ENCODE measurements around the gene CENPP.
"Not testable (repeated sequence)": the region's sequence is repeated elsewhere in the genome, so short reads cannot be mapped to it uniquely, and the experiment has no call there.

The CENPP gene

DNA sequence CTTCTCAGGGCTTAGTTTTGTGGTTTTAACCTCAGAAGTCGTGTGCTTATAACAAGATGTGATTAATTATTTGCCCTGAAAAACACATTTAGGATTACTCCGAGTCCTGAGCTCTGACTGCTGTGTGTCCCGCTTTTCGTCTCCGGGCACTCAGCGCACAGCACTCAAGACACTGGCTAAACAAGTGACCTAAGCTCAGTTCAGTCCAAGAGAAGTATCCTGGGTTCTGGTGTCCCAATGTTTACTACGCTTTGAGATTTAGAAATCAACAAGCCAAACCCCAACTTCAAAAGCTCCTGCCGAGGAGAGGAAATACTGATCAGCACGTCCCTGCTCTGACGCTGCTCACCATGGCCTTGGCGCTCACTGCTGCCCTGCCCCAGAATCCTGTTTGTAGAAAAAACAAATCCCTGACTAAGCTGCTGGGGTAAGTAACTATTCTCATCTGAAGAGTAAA, 290.9 kb downstream of the CENPP start:
- DNase-seq (ENCODE audit: low spot score) = no peak

DNA sequence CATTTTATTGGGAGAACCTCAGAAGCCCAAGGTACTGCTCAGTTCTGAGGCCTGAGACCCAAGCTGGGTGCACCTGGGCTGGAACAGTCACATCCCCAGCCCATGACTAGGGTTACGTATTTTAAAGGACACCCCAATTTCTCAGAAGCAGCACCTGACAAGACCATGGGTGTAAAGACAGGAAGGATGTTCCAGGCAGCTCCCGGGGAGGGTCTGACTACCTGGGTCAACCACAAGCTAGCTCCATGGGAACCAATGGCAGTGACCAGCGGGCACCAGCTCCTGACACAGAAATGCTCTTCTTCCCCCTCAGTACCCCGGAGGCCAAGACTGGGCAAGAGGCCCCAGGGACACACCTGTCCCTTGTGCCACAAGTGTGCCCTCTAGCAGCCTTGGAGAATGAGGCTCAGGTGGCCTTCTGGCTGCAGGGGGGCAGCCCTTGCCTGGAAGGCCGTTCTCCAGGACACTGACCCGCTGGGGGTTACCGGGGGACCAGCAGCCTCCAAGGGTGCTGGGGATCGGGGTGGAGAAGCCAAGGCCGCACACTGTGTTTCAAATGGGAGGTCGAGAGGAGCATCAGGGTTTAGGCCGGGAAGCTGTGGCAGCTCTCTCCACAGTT, 291.6 kb downstream of the CENPP start:
- no peak for DNase-seq (ENCODE audit: low spot score)

DNA sequence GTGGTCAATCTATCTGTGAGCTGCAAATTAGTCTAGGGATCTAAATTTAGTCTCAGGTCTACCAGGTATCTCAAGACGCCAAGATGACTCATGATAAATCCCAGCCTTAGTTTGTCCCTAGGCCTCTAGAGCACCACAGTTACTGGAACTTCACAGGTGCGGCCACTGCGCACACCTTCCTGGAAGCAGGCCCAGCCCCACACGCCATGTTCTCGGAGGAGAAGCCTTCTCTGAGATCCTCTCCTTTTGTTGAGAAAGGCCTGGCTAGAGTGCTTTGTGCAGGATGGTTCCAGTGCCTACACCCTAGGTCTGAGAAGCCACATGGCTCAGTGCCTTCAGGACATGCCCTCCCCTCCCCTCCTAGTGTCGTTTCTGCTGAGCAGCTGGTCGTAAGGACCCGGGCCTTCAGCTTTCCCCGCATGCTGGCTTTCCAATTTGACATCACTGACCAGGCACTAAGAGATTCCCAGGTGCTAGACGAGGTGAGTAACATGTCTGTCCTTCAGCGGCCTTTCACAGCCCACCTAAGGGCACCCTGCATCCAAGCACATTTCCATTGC, 292.3 kb downstream of the CENPP start:
- DNase-seq (ENCODE audit: low spot score) = no peak

DNA sequence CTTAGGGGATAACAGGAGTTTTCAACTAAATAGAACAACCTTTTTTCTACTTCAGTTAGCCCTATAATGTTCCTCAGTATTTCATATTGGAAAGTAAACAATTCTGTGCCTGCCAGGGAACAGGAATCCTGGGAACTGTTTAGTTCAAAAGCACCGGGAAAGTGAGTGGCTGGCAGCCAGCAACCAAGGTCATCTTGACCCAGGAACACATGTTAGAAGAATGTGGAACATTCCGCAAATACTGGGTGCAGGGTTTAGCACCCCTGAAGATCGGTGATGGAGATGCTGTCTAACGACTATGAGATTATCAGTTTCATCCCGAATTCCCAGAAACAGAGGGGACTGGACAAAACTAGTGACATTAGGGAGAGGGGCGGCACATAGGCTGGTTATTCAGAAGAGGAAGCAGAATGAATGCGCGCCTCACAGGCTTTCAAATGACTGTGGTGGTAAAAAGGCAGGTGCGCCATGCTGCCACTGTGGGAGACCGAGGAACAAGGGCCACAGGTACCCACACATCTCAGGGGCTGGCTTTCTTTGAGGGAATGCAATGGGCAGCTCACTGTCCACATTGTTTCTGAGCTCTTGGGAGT, 293.0 kb downstream of the CENPP start:
- DNase-seq (ENCODE audit: low spot score) = no peak

DNA sequence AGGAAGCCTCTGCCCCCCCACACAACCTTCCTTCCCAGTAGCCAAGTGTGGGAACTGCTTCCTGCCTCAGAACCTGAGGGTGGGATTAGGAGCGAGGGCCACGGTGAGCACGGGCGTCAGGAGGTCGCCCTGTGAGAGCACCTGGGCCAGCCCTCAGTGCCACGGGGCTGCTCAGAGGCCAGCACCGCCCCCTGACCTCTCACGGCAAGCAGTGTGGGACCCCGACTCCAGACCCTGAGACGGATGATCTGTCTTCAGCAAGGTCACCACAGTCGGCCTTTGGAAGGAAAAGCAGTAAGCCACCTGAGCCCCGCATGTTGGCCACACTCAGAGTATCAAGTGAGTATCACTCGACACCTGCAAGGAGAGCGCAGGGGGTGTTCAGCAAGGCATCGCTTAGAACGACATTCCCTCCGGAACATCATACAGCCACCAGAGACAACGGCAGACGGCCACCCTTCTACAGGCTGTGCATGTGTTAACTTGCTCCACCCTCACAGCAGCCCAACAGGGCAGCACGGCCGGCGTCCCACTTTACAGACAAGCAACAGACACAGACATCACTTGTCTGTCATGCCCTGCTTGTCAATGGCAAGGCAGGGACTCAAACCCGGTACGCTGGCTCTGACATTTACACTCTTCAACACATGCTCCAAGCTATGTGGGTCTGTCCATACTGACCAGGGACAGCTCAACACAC, 294.0 kb downstream of the CENPP start:
- no peak for DNase-seq (ENCODE audit: low spot score)

DNA sequence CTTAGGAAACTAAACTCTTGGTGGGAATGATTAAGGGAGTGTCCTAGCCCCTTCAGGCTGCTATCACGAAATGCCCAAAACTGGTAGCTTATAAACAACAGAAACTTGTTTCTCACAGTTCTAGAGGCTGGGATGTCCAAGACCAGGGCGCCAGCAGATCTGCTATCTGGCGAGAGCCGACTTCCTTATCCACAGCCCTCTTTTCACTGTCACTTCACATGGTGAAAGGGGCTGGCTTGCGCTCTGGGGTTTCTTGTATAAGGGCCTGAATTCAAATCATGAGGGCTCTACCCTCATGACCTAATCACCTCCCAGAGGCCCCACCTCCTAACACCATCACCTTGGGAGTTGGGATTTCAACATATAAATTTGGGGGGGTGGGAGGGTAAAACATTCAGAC, 295.1 kb downstream of the CENPP start:
- no peak for DNase-seq (ENCODE audit: low spot score)

DNA sequence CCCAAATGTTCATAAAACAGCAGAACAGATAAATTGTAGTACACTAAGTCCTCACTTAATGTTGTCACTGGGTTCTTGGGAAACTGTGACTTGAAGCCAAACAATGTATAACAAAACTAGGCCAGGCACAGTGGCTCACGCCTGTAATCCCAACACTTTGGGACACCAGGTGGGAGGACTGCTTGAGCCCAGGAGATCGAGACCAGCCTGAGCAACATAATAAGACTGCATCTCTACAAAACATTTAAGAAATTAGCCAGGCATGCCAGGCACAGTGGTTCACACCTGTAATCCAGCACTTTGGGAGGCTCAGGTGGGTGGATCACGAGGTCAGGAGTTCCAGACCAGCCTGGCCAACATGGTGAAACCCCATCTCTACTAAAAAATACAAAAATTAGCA, 298.2 kb downstream of the CENPP start:
- DNase-seq (ENCODE audit: low spot score) = not testable (repeated sequence)

DNA sequence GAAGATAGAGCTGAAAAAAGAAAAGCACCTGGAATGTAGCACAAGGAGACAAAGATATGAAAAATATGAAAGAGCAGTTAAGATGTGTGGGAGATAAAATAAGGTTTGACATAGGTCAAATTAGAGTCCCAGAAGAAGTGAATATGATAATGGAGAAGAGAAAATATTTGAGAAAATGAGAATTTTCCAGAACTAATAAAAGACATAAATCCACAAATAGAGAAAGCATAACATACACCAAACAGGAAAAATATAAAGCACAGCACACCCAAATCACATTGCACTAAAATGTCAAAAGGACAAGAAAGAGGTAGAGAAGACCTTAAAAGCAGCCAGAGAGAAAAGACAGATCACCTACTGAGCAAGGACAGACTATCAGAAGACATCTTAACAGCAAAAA, 300.7 kb downstream of the CENPP start:
- DNase-seq (ENCODE audit: low spot score) = no peak

DNA sequence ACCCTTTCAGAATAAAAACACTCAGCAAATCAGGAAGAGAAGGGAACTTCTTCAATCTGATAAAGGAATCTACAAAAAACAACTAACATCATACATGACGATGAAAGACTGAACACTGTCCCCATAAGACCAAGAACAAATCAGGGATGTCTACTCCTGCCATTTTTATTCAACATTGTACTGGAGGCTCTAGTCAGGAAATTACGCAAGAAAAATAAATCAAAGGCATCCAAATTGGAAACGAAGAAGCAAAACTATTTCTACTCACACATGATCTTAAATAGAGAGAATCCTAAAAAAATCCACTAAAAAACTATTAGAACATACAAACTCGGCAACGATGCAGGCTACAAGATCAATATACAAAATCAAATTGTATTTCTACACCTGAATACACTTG, 301.9 kb downstream of the CENPP start:
- DNase-seq (ENCODE audit: low spot score) = no peak

DNA sequence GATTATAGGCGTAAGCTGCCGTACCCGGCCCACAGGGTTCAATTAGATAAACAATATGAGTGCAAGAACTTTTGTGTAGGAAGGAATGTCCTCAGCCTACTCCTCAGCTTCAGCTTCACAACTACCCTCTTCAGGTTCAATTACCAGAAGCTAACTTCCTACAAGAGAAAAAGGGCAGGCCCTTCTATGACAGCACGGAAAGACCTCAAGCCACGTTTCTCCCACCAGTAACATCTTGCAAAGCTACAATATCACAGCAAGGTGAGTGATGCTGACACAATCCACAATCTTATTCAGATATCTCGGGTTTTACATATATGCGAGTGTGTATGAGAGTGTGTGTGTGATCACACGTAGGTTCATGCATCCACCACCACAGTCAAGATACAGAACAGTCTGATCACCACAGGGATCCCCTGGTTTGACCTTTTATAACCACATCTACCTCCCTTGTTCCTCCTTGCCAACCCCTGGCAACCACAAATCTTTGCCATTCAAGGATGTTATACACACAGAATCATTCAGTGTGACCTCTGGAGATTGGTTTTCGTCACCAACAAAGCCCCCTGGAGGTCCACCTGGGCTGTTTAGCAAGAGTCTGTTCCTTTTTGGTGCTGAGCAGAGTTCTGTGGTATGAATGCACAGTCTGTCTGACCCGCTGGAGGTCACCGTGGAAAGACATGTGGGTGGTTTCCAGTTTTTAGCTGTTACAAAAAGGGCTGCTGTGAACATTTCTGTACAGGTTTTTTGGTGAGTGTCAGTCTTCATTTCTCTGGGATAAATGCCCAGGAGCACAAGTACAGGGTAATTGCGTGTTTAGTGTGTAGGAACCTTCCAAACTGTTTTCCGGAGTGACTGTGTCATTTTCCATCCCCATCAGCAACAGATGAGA, 305.9 kb downstream of the CENPP start:
- no peak for DNase-seq (ENCODE audit: low spot score)

DNA sequence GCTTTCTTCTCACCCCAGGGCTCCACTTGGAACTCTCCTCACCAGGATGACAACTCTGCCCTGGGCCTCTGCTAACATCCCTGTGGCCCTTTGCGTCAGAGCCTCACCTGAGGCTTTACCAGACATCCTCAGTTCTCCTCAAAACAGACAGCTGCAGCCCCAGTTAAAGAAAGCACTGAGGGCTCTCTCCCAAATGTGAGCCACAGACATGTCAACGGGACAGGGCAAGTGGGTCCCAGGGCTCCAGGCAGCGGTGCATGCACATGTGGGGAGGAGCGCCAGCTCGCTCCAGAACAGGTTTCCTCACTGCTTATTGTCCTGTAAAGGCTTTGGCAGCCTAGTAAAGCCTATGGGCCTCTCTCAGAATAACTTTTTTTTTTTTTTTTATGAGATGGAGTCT, 306.9 kb downstream of the CENPP start:
- no peak for DNase-seq (ENCODE audit: low spot score)

DNA sequence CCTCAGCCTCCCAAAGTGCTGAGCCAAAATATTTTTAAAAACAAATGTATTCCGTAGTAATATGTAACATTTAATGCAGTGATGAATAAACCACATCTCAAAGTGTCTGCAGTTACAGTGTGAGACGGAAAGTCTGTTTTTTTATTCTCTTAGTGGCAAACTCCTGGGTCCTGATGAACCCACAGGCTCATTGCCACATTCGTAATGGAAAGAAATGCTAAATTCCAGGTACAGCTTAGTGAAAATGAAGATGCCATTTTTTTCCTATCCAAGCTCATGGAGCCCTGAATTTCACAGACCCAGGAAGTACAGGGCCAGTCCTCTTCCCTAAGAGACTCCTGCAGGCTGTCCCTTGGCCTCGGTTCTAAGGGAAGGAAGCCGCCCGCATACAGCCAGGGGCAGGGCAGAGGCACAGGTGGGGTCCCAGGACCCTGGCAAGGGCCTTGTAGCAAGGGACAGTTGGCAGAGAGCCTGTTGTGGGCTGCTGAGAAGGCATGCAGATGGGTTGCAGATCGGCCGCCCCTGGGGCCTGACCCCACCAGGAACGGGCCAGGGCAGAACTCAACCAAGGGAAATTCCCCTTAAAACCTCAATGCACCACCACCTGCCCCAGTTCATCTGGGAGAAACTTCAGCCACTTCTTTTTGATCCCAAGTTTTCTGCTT, 308.0 kb downstream of the CENPP start:
- DNase-seq (ENCODE audit: low spot score) = no peak

DNA sequence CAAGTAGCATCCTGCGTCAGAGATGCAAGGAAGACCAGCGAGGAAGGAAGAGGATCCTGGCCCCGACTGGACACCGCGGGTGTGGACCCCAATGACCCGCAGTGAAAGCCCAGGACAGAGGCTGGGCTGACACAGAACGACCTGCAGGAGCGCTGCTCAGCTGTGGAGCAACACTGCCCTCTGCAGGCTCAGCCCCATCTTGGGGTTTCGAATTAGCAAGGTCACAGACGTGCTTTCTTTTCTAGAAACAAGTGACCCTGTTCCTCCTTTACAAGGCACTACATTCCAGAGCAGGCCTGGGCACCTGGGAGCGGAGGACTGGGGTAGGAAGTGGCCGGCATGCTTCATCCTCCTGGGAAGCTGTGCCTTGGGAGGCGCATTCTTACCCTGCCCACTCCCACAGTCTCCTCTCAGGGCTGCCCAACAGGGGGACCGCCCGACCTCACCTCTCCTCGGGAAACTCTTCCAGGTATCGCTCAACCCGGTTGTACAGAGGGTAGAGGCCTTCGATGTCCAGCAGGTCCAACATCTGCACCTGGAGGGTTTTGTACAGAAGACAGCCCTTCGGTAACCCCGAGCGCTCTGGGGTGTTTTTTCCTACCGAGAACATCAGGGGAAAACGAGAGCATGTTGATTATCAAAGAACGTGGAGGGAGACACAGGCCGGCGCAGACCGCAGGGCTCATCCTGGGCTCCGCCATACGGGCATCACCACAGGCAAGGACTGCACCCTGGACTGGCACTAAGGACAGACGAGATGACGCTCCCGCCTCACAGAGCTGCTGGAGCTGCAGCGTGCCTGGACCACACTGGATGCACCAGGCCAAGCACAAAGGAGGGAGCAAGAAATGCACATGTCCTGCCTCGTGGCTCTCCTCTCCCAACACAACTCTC, 309.2 kb downstream of the CENPP start:
- peak; percentile 32 for DNase-seq (ENCODE audit: low spot score)

DNA sequence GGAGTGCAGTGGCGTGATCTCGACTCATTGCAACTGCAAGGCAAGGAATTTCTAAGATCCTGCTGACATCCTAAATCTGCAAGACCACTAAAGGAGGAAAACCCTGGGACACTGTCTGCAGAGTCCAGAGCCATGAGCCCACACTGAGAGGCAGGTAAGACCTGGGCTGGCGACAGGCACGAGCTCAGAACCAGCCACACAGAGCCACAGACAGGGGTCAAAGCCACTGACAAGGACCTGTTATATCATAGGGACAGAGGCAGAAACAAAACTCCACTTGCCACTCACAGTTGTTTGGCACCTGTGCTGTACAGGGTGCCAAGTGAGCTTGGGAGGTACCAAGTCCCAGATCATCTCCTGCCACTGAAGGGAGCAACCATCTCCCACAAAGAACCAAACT, 310.0 kb downstream of the CENPP start:
- no peak for DNase-seq (ENCODE audit: low spot score)

DNA sequence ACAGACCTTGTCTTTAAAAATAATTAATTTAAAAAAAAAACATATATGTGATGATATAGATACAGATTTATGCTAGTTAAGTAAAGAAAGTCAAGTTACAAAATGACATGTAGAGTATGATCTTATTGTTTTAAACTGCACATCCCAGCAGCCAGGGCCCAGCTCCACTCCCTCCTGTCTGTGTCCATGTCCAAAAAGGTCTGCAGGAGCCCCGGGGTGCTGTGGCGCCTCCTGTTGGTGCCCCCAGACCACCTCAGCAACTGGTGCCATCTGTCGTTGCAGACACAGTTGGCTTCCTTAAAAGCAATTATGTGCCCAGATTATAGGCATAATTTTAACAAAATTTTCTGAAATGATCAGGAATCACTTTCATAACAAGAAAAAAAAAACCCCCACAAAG, 310.9 kb downstream of the CENPP start:
- no peak for DNase-seq (ENCODE audit: low spot score)

DNA sequence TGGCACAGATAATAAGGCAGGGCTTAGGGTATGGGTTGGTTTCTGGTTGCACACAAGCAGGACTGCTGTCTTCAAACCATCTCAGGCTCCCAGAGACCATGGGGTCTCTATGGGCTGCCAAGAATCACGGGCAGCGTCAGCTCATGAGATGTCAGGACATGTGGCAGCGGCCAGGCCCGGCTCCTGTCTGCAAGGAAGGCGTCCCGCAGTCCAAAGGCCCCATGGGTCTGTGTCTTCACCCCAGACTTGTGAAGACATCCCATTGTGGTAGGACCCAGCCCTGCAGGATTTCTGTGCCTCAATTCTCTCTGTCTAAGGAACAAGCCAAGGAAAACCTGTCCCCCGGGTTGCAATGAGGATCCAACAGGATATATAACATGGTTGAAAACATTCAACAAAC, 311.6 kb downstream of the CENPP start:
- DNase-seq (ENCODE audit: low spot score) = no peak

DNA sequence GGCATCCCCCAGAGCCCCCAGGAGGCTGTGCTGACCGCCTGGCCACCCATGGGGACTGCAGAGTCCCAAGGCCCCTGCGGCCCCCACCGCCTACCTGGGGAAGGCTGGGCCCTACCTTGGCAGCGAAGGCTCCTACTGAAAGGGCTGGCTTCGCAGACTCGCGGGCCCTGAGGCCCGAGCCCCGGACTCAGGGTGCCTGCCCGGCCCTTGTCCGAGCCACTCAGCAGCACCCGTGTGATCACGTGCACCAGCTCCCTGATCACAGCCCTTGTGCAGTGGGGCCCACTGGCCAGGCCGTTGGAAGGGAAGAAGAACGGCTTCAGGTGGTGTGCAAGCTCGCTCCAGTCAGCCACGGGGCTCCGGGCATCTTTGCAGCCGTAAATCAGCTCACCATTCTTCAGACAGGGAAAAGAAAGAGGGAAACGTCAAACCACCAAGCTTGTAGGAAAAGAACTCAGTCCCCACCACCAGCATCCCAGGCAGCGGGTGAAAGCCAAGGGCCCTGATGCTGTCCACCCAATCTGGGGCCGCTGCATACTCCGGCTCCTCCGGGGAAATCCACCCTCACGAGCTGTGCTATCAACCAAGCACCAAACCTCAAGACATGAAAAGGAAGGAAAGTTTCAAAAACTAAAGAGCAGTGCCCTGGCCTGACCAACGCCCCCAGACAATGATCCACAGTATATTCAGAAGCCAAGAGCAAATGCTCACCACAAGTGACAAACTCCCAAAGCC, 312.3 kb downstream of the CENPP start:
- no peak for DNase-seq (ENCODE audit: low spot score)

DNA sequence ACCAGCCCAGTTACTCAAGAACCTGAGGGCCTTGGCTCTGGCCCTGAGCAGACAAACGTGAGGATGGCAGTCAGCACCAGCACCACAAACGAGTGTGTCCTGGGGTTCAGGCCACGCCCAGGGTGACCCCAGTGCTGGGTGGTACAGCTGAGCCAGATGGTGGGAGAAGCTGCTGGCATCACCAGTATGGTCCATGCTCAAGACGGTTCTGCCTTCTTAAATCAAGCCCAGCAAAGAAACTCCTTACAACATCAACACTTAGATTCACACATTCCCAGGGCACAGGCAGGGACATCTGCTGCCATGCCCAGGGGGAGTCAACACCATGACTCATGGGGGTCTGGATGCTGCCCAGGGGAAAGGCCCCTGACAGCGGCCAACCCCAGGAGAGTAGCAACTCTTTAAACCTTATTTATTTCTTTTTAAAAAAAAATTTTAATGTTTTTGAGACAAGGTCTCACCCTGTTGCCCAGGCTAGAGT, 312.9 kb downstream of the CENPP start:
- DNase-seq (ENCODE audit: low spot score) = no peak

DNA sequence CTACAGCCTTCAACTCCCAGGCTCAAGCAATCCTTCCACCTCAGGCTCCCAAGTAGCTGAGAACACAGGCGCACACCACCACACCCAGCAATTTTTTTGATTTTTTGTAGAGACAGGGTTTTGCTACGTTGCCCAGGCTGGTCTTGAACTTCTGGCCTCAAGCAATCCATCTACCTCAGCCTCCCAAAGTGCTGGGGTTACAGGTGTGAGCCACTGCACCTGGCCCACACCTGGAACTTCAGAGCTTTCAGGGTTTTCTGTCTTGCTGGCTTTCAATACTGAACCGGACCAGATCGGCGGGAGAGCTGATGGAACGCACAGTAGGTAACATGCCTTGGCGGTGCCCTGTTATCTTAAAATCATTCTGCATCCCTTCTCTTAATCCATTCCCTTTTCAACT, 313.4 kb downstream of the CENPP start:
- no peak for DNase-seq (ENCODE audit: low spot score)

DNA sequence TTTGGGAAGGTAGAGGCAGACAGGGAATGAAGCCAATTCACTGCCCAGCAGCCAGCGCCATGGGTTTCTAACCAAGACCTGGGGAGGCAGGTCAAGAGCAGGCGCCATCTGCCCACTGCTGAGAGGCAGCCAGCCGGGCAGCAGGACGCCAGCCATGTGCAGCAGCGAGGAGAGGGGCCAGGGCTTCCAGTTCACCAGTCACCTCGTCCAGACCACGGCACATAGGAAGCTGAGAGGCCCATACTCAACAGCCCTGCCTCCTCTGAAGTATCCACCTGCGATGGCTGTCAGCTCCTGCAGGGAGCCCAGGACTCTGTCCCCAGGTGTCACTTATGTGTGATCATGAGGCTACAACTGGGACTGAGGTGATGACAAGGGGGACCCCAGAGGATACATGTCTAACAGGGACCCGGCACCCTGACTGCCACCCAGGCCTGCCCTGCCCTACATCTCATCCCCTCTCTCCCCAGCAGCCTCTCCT, 314.1 kb downstream of the CENPP start:
- DNase-seq (ENCODE audit: low spot score) = no peak
